Inflammatory macrophage treated with lipopolysaccharide for 4 hours (primary cell): ENCODE data around the gene PDZD2.

ENCODE experiments used
- DNase-seq: peaks from one replicate; pipeline ENCODE4 v3.0.0-alpha.2; 2020

The PDZD2 gene

GRCh38 chr5:31889001-31889561, 250.2 kb downstream of the PDZD2 start:
- no peak for DNase-seq

- DNase-seq = no peak
Observed at GRCh38 chr5:31890046-31890445, 251.1 kb downstream of the PDZD2 start.

- DNase-seq = no peak
Observed at GRCh38 chr5:31894141-31894540, 255.2 kb downstream of the PDZD2 start.

GRCh38 chr5:31895199-31895820, 256.4 kb downstream of the PDZD2 start:
- no peak for DNase-seq

- no peak for DNase-seq
Observed at GRCh38 chr5:31898036-31898632, 259.2 kb downstream of the PDZD2 start.

- no peak for DNase-seq
Observed at GRCh38 chr5:31900296-31900865, 261.4 kb downstream of the PDZD2 start.

GRCh38 chr5:31901807-31902530, 263.0 kb downstream of the PDZD2 start:
- DNase-seq = no peak

GRCh38 chr5:31908396-31908795, 269.5 kb downstream of the PDZD2 start:
- DNase-seq = no peak

- no peak for DNase-seq
Observed at GRCh38 chr5:31909073-31909472, 270.1 kb downstream of the PDZD2 start.

GRCh38 chr5:31911291-31912265, 272.6 kb downstream of the PDZD2 start:
- no peak for DNase-seq

GRCh38 chr5:31913808-31914207, 274.9 kb downstream of the PDZD2 start:
- DNase-seq = no peak

GRCh38 chr5:31916327-31916726, 277.4 kb downstream of the PDZD2 start:
- DNase-seq = no peak

- peak; percentile 8 for DNase-seq
Observed at GRCh38 chr5:31918739-31919138, 279.8 kb downstream of the PDZD2 start.

- peak; percentile 57 for DNase-seq
Observed at GRCh38 chr5:31921852-31922305, 282.9 kb downstream of the PDZD2 start.

GRCh38 chr5:31924005-31924404, 285.1 kb downstream of the PDZD2 start:
- no peak for DNase-seq

GRCh38 chr5:31931874-31932273, 292.9 kb downstream of the PDZD2 start:
- no peak for DNase-seq

GRCh38 chr5:31934156-31934555, 295.2 kb downstream of the PDZD2 start:
- no peak for DNase-seq

- DNase-seq = no peak
Observed at GRCh38 chr5:31935496-31936369, 296.8 kb downstream of the PDZD2 start.

- DNase-seq = no peak
Observed at GRCh38 chr5:31936683-31937082, 297.8 kb downstream of the PDZD2 start.

- DNase-seq = no peak
Observed at GRCh38 chr5:31937226-31937625, 298.3 kb downstream of the PDZD2 start.

GRCh38 chr5:31937703-31938102, 298.8 kb downstream of the PDZD2 start:
- DNase-seq = no peak
